Spleen (tissue), 11 donors: ENCODE data around the gene DLX2. TPM values are rescaled to one million over a fixed set of nuclear protein-coding genes. Genes with fewer than 3 reads are reported as not detected.

Experiments
- DNase-seq: peaks from one replicate; pipeline ENCODE4 v3.0.0-alpha.2; 2020
- H3K27ac ChIP-seq, 8 donors: fragments of 200-600 bp; sonication (generic) in 7 of 8; 1 replicate in 4 of 8; 2 replicates in 4 of 8; pipeline versions ENCODE4 v1.5.0 to v1.8.0; 2016 to 2021; ENCODE audit warnings: inconsistent platforms in 4 of 8, mild to moderate bottlenecking in 4 of 8, moderate library complexity in 1 of 8
- H3K27me3 ChIP-seq, 7 donors: fragments of 200-600 bp; sonication (generic) in 6 of 7; replicated peaks in 1 of 7; 1 replicate in 4 of 7; 2 replicates in 3 of 7; pipeline versions ENCODE4 v1.5.0 to v1.8.0; 2016 to 2021; ENCODE audit warnings: inconsistent platforms in 3 of 7, mild to moderate bottlenecking in 1 of 7
- H3K36me3 ChIP-seq, 6 donors: fragments of 200-600 bp; sonication (generic) in 5 of 6; 1 replicate in 4 of 6; 2 replicates in 2 of 6; pipeline versions ENCODE4 v1.5.0 to v1.8.0; 2016 to 2021; ENCODE audit warnings: inconsistent platforms in 2 of 6
- H3K4me1 ChIP-seq, 6 donors: fragments of 200-600 bp; sonication (generic) in 5 of 6; 1 replicate in 3 of 6; 2 replicates in 3 of 6; pipeline versions ENCODE4 v1.5.0 to v1.8.0; 2016 to 2021; ENCODE audit warnings: inconsistent platforms in 3 of 6
- H3K4me3 ChIP-seq, 8 donors: fragments of 200-600 bp; sonication (generic) in 7 of 8; 1 replicate in 4 of 8; 2 replicates in 4 of 8; pipeline versions ENCODE4 v1.5.0 to v1.8.0; 2016 to 2021; ENCODE audit warnings: inconsistent platforms in 4 of 8, mild to moderate bottlenecking in 4 of 8, moderate library complexity in 2 of 8
- H3K9me3 ChIP-seq, 8 donors: fragments of 200-600 bp; sonication (generic) in 7 of 8; 1 replicate in 4 of 8; 2 replicates in 4 of 8; pipeline versions ENCODE4 v1.5.0 to v1.8.0; 2016 to 2021; ENCODE audit warnings: inconsistent platforms in 4 of 8
- CTCF ChIP-seq, 11 experiments: fragments of 200-600 bp in 7 of 11; fragments of 450-650 bp in 4 of 11; sonication (generic) in 4 of 11; IDR thresholded peaks in 8 of 11; conservative IDR thresholded peaks in 3 of 11; 1 replicate in 7 of 11; 2 replicates in 4 of 11; pipeline versions ENCODE4 v1.4.0 to v1.8.0; 2016 to 2021; ENCODE audit warnings: antibody characterized with exemption in 11 of 11, inconsistent platforms in 4 of 11, mild to moderate bottlenecking in 1 of 11
- POLR2A ChIP-seq, 3 donors: fragments of 450-650 bp; IDR thresholded peaks; one replicate each; pipeline ENCODE4 v1.5.1; 2017; ENCODE audit warnings: antibody characterized with exemption in 3 of 3, mild to moderate bottlenecking in 1 of 3
- POLR2AphosphoS5 ChIP-seq, 3 donors: sonication (generic); formaldehyde crosslinking; IDR thresholded peaks; one replicate each; pipeline ENCODE4 v1.5.1; 2017; ENCODE audit warnings: antibody characterized with exemption in 3 of 3
- WGBS, 5 donors: extraction: QIAGEN DNeasy Blood & Tissue Kit in 3 of 5; methylation state at CpG; one replicate each; pipeline versions ENCODE4 v1.1.5 to v1.1.7; 2013 to 2018; 5-methylcytosine and 5-hydroxymethylcytosine counted together
- intact Hi-C: fragments of 100-400 bp; cut with DNase I; formaldehyde crosslinking; loops from one replicate; pipeline ENCODE4 v1.15.0; 2023; ENCODE audit warnings: low total_unique reads
- polyA plus RNA-seq, 3 donors: library from polyadenylated mRNA; stranded (reverse); fragments of 200-250 nt; gene quantifications; one replicate each; pipeline ENCODE4 v1.2.1, GENCODE V29; 2013
- total RNA-seq, 7 donors: library from RNA; depleted of rRNA in 3 of 7; stranded (reverse); fragments of >200 nt in 3 of 7; fragmentation: NEBNext Ultra II Directional in 4 of 7; extraction: Animal tissue kit (Norgen Biotek cat#: 25700) in 4 of 7; gene quantifications; one replicate each; pipeline versions ENCODE4 v1.1.0 to v1.2.1, GENCODE V29; 2016 to 2021
- donor health status: healthy with polysubstance abuse.
- donor health status: DM: no; HTN: no; CAD: no; lungs with moderate emphysema.
- donor health status: DM: no; HTN: no; CAD: no.
- donor health status: Bipolar disorder and iron deficiency.
- donor health status: healthy.
- donor health status: DM: no; HTN: no; CAD: no.
- donor health status: DM: yes; HTN: yes; CAD: no.

Gene DLX2
- total and polyA plus RNA-seq, 10 donors, result 0.06 TPM; not detected in 9

DNA sequence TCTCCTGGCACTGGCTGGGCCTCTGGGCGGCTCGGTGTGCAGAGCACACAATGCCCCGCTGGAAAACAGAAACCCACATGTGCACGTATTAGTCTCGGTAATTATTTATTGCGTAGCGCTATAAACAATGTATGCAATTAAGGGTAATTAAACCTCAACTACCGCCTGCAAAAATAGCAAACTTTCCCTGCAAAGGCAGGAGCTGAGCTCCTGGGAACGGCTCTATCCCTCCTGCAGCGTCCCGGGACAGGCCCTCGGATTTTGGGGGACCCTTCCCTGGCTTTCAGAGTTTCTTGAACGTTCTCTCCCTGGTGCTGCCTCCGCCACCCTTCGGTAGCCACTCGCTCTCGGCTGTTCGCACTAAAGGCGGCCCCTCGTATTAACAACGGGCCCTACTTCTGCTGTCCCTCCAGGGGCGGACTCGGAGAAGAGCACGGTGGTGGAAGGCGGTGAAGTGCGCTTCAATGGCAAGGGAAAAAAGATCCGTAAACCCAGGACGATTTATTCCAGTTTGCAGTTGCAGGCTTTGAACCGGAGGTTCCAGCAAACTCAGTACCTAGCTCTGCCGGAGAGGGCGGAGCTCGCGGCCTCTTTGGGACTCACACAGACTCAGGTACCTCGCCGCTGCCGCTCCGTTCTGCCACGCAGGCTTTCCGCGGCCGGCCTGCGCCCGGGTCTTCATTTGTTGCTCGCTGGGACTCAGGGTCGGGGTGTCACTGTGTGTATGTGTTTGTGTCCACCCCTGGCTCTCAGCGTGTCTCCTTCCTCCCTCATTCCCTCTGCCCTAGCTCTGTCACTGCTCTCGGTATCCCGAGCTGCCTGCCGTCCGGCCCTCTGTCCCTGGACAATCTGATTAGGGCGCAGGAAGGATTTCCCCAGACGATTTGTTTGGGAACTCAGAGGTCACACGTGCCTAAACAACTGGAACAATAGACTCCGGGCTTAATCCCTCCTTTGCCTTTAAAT, 16.2 kb downstream of the DLX2 start:
- H3K4me1 ChIP-seq, result peaks cover 18 to 77% (median 50%) of the 10 kb centered on the region in 6 donors
- H3K27ac ChIP-seq, result no peak overlapping the region
- peak overlapping the region in 5 of 8 donors; percentile 47 to 69 (median 52) for H3K4me3 ChIP-seq
- peaks cover 0 to 24% (median 0%) of the 10 kb centered on the region in 8 donors for H3K9me3 ChIP-seq
- 3 to 9% (median 5%) methylated on average over 53 to 54 of the region's 54 CpGs for WGBS, 5 donors
- intact Hi-C loops, result no loop called here
- TF ChIP-seq CTCF (IDR thresholded peaks at IDR 0.05 in 8 of 11, conservative IDR thresholded peaks at IDR 0.05 in 3 of 11), result peak in 2 of 11 experiments; percentile 6 to 35
- TF ChIP-seq POLR2A (IDR thresholded peaks at IDR 0.05), result no peak
- H3K36me3 ChIP-seq, result no peaks in the 10 kb centered on the region
- H3K27me3 ChIP-seq, result peaks cover 49 to 100% (median 100%) of the 10 kb centered on the region in 7 donors
- DNase-seq, result peak; percentile 84

DNA sequence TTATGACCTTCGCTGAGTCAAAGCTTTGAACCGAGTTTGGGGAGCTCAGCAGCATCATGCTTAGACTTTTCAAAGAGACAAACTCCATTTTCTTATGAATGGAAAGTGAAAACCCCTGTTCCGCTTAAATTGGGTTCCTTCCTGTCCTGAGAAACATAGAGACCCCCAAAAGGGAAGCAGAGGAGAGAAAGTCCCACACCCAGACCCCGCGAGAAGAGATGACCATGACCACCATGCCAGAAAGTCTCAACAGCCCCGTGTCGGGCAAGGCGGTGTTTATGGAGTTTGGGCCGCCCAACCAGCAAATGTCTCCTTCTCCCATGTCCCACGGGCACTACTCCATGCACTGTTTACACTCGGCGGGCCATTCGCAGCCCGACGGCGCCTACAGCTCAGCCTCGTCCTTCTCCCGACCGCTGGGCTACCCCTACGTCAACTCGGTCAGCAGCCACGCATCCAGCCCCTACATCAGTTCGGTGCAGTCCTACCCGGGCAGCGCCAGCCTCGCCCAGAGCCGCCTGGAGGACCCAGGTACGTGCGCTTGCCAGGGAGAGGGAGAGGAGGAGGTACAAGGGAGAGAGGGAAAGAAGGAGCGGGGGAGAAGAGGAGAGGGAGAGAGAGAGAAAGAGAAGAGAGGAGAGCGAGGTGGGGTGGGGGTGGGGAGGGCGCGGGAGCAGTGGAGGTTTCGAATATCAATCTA, 17.1 kb downstream of the DLX2 start, which contains the start of gene DLX1:
TSS of gene DLX1 (plus strand) at position 48 of the 700 bp plus-strand sequence. CDS start at position 219, 171 bp downstream.
- intact Hi-C loops, result no loop called here
- WGBS, 5 donors, result 2 to 8% (median 6%) methylated on average over 33 to 34 of the region's 34 CpGs
- Histone ChIP-seq H3K4me3 (peak within 1 kb of the TSS; percentile 16 to 69 (median 50)), H3K4me1 (peaks cover 18 to 85% (median 50%) of the 10 kb centered on the region in 6 donors), H3K9me3 (peaks cover 0 to 32% (median 0%) of the 10 kb centered on the region in 8 donors), H3K27me3 (peaks cover 55 to 100% (median 100%) of the 10 kb centered on the region in 7 donors), H3K36me3 (no peaks in the 10 kb centered on the region), H3K27ac (no peak within 1 kb of the TSS)
- peak; percentile 79 for DNase-seq
- TF ChIP-seq POLR2AphosphoS5 (IDR thresholded peaks at IDR 0.05) (no peak), POLR2A (IDR thresholded peaks at IDR 0.05) (no peak), CTCF (IDR thresholded peaks at IDR 0.05 in 8 of 11, conservative IDR thresholded peaks at IDR 0.05 in 3 of 11) (no peak)

DNA sequence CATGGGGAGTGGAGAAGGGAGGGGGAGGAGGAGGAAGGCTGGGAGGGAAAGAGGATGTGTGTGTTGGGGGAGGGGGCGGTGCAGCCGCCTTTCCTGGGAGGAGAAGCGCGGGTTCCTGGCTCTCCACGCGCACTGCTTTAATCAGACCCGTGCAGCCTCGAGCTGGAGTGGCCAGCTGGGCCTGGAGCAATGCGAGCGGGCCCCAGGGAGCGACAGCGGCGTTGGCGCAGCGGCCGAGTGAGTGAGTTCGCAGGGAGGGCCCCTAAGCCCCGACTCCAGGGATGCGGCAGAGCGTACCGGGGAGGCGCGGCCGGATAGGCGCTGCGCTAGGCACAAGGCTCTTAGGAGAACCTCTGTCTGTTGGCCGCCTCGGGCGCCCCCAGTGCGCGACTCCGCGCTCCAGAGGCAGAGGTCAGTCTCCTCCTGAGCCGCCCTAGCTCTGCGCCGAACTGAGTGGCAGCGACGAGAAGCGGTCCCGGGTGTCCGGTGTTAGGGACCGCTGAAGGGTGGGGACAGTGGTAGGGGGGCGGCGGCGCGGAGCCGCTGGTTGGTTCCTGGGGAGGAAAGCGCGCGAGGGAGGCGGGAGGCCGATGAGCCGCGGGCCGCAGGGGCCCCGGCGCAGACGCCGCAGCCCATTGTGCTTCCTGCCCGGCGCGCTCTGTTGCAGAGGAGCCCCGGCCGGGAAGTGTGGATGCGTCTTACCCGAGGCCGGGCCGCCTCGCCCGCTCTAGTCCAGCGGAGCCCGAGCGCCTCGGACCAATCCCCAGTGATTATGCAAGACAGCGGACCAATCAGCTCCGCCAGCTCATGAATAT, 17.8 kb downstream of the DLX2 start:
- no peaks in the 10 kb centered on the region for H3K36me3 ChIP-seq
- H3K27me3 ChIP-seq, result peaks cover 54 to 100% (median 100%) of the 10 kb centered on the region in 7 donors
- H3K27ac ChIP-seq, result no peak overlapping the region
- intact Hi-C loops, result no loop called here
- TF ChIP-seq CTCF (IDR thresholded peaks at IDR 0.05 in 8 of 11, conservative IDR thresholded peaks at IDR 0.05 in 3 of 11) (no peak), POLR2AphosphoS5 (IDR thresholded peaks at IDR 0.05) (peak; percentile 4 to 72 (median 28)), POLR2A (IDR thresholded peaks at IDR 0.05) (no peak)
- peak; percentile 88 for DNase-seq
- H3K4me1 ChIP-seq, result peaks cover 18 to 85% (median 50%) of the 10 kb centered on the region in 6 donors
- peaks cover 0 to 38% (median 0%) of the 10 kb centered on the region in 8 donors for H3K9me3 ChIP-seq
- H3K4me3 ChIP-seq, result peak overlapping the region; percentile 16 to 69 (median 50)
- WGBS, 5 donors, result 1% methylated on average over 26 to 76 of the region's 76 CpGs
